AG10803 (cell line): ENCODE measurements around the gene BTNL9.

Source experiments
- DNase-seq: peaks from one replicate; pipeline ENCODE4 v3.0.0; 2010; ENCODE audit warnings: low read depth
- H3K4me3 ChIP-seq: 2 replicates; pipeline ENCODE4 v1.5.1; 2011; ENCODE audit warnings: mild to moderate bottlenecking, low read length, control low read depth
- TF ChIP-seq, protein P1 (sequence below): conservative IDR thresholded peaks from 2 replicates; pipeline ENCODE4 v1.5.1; 2011; ENCODE audit warnings: mild to moderate bottlenecking, low read length, control low read depth, inconsistent platforms

Gene BTNL9

DNA sequence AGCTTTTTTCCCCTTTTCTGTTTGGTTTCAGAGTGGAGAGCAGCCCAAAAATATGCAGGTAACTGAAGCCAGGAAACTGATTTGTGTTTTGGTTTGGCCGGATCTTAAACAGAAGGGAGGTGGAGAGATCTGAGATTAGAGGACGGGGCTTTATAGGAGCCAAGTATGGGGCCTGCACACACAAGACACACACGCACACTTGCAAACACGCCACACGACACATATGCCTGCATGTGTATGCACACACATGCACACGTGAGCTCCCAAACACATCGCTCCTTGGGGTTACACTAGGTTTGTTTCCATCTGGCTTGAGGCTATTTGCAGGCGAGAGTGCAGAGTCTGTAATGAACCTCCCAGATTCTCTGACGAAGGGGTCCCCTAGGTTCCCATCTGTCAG, 18.3 kb downstream of the BTNL9 start:
- H3K4me3 ChIP-seq = no peak overlapping the region
- no peak for DNase-seq
- TF ChIP-seq, protein P1, sequence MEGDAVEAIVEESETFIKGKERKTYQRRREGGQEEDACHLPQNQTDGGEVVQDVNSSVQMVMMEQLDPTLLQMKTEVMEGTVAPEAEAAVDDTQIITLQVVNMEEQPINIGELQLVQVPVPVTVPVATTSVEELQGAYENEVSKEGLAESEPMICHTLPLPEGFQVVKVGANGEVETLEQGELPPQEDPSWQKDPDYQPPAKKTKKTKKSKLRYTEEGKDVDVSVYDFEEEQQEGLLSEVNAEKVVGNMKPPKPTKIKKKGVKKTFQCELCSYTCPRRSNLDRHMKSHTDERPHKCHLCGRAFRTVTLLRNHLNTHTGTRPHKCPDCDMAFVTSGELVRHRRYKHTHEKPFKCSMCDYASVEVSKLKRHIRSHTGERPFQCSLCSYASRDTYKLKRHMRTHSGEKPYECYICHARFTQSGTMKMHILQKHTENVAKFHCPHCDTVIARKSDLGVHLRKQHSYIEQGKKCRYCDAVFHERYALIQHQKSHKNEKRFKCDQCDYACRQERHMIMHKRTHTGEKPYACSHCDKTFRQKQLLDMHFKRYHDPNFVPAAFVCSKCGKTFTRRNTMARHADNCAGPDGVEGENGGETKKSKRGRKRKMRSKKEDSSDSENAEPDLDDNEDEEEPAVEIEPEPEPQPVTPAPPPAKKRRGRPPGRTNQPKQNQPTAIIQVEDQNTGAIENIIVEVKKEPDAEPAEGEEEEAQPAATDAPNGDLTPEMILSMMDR = no peak

DNA sequence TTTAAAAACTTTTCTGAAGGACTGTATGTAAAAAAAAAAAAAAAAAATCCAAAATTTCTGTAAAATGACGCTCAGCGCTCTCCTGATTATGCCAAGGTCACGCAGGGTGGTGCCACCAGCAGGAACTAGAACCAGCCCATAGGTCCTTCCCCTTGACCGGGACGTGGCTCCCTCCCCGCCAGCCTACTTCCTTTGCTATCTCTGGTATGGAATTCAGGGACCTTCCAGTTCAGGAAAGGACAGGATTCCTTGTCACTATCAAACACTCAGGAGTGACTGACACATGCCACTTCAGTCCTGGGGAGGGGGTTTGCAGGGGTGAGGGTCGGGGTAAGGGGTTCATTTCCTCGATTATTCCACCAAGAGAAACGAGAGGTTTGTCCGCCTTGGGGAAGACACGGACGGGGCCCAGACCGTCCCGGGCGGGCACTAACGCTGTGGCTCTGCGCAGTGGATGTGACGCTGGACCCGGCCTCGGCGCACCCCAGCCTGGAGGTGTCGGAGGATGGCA, 18.8 kb downstream of the BTNL9 start:
- DNase-seq = no peak
- TF ChIP-seq, protein P1 = no peak

DNA sequence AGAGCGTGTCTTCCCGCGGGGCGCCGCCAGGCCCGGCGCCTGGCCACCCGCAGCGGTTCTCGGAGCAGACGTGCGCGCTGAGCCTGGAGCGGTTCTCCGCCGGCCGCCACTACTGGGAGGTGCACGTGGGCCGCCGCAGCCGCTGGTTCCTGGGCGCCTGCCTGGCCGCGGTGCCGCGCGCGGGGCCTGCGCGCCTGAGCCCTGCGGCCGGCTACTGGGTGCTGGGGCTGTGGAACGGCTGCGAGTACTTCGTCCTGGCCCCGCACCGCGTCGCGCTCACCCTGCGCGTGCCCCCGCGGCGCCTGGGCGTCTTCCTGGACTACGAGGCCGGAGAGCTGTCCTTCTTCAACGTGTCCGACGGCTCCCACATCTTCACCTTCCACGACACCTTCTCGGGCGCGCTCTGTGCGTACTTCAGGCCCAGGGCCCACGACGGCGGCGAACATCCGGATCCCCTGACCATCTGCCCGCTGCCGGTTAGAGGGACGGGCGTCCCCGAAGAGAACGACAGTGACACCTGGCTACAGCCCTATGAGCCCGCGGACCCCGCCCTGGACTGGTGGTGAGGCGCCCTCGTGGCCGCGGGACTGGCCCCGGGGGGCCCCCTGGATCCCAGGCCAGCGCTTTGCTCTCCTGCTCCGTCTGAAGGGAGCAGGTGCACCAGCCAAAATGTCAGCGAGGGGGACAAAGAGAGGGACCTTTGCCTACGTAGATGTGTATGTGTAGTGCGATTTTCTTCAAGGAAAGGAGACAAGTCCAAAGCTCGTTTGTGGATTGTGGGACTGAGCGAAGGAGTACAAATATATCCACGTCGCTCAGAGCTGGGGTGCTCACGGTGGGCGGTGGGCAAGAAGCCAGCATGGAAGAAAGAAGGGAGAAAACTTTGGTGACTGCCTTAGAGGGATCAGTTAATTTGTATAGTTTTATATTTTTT, 19.5 kb downstream of the BTNL9 start:
- no peak overlapping the region for H3K4me3 ChIP-seq
- DNase-seq = no peak
- TF ChIP-seq, protein P1 = no peak

More for the DNA sequence above, 18.8 kb downstream of the BTNL9 start:
- no peak overlapping the region for H3K4me3 ChIP-seq

DNA sequence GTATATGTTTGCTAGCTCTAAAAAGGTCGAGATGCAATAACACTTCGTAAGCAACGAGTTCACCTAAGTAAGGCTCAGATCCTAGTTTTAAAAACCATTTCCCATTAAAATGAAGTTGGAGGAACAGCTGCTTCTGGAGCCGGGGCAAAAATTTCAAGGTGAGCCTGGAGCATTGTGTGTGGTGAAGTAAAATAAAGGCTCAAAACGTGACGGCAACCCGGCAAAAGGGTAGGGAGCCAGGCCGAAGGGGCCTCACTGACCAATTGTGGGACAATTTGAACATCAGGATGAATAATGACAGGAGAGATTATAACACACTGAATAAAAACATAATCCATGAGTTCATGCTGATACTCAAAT, 20.1 kb downstream of the BTNL9 start:
- DNase-seq = no peak
- TF ChIP-seq, protein P1 = no peak
- no peak overlapping the region for H3K4me3 ChIP-seq

DNA sequence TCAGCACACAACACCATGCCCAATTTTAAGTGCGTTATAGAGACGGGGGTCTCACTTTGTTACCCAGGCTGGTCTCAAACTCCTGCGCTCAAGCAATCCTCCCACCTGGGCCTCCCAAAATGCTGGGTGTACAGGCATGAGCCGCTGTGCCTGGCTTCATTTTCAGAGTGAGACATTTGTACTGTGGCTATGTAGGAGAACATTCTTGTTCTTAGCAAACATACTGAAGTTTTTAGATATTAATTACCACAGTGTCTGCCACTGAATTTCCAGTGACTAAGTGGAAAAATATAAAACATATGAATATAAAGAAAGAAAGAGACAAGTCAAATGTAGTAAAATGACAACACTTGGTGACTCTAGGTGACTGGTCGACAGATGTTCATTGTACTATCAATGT, 20.9 kb downstream of the BTNL9 start:
- no peak overlapping the region for H3K4me3 ChIP-seq
- DNase-seq = no peak
- TF ChIP-seq, protein P1 = no peak

DNA sequence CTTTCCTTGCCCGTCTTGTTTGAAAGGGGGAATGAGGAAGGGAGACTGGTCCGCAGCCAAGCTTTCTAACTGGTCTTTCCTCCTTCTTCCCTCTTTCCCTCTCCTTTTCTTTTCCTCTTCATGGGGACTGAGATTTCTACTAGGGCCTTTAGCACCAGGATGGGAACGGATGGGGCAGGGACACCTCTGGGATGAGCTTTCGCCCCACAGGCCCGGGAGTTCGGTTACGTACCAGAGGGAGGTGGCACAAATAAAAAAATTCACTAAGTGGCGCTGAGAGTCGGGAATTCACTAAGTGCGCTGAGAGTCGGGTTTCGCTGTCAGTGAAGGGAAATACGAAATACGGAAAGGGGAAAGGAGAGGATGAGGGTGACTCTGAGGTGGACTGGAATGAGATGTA, 21.6 kb downstream of the BTNL9 start:
- TF ChIP-seq, protein P1 = no peak
- H3K4me3 ChIP-seq = no peak overlapping the region
- no peak for DNase-seq

DNA sequence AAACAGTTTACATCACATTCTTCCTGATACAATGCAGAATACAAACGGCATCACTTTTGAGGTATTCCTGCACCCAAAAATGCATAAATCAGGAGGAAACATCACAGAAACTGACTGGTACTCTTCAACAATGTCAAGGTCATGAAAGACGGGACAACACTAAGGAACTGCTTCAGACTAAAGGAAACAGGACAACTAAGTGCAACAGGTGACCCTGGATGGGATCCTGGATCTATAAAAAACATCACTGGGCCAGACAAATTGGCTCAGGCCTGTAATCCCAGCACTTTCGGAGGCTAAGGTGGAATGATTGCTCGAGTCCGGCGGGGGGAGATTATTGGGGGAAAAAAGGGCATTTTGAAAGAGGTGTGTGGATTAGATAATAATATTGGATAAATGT, 22.6 kb downstream of the BTNL9 start:
- no peak overlapping the region for H3K4me3 ChIP-seq
- TF ChIP-seq, protein P1 = no peak
- no peak for DNase-seq
